AG04449 (cell line): ENCODE data around the gene TBCK.

Source experiments
- CTCF ChIA-PET: fragments of 350-600 bp; formaldehyde crosslinking; extraction: SDS; loops from one replicate; lab custom pipeline; 2021; ENCODE audit warnings: antibody characterized with exemption; lab: Yijun Ruan, JAX
- POLR2A ChIA-PET: fragments of 400-600, 350-600 bp; formaldehyde crosslinking; extraction: SDS; loops from one replicate; lab custom pipeline; 2020; ENCODE audit warnings: antibody characterized with exemption, inconsistent platforms; lab: Yijun Ruan, JAX
- DNase-seq: peaks from one replicate; pipeline ENCODE4 v3.0.0-alpha.2; 2010; ENCODE audit warnings: low read depth, low spot score
- H3K4me3 ChIP-seq: 2 replicates; pipeline ENCODE4 v1.5.1; 2011; ENCODE audit warnings: low read depth, mild to moderate bottlenecking, control low read depth, low read length
- TF ChIP-seq, protein P1 (sequence below): IDR thresholded peaks from one replicate; pipeline ENCODE4 v1.5.1; 2011; ENCODE audit warnings: mild to moderate bottlenecking, moderate library complexity, low read length, control low read depth, inconsistent platforms; ENCODE audit not compliant: insufficient read depth; ENCODE audit errors: missing control alignments

The TBCK gene

DNA sequence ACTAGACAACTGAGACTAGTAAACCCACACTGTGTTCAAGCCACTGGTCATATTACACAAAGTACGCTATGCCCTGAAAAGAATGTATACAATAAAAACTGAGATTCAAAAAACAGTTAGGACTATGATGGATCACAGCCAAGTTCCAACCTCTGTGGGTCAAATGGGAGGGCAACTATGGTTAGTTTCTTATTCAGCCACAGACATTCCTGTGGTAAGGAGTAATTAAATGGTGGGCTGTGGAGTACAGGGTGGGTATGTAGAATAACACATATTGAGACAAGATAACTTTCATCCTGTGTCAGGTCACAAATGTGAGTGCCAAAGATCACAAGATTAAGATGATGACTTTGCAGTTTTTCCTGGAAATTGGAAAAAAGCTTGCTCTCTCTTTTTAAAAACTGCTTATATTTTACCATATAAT lies 253.5 kb downstream of the TBCK start:
- peak; percentile 21 for DNase-seq
- TF ChIP-seq, protein P1, sequence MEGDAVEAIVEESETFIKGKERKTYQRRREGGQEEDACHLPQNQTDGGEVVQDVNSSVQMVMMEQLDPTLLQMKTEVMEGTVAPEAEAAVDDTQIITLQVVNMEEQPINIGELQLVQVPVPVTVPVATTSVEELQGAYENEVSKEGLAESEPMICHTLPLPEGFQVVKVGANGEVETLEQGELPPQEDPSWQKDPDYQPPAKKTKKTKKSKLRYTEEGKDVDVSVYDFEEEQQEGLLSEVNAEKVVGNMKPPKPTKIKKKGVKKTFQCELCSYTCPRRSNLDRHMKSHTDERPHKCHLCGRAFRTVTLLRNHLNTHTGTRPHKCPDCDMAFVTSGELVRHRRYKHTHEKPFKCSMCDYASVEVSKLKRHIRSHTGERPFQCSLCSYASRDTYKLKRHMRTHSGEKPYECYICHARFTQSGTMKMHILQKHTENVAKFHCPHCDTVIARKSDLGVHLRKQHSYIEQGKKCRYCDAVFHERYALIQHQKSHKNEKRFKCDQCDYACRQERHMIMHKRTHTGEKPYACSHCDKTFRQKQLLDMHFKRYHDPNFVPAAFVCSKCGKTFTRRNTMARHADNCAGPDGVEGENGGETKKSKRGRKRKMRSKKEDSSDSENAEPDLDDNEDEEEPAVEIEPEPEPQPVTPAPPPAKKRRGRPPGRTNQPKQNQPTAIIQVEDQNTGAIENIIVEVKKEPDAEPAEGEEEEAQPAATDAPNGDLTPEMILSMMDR = no peak
- H3K4me3 ChIP-seq = no peak overlapping the region
- ChIA-PET CTCF (no interaction called here), POLR2A (no interaction called here)

DNA sequence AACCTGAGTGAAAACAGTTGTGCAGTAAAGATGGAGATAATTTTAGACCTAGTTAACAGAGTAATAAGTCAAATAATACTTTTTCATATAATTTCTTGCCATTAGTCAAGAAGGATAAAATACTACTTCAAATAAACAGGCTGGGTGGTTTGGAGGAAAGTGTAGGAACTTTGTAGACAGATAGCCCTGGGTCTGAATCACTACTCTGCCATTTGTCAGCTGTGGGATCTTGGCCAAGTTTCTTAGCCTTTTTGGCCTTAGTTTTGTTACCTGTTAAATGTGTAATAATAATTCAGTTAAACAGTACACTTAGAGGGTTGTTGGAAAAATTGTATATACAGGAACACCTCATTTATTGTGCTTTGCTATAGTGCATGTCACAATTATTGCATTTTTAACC lies 257.1 kb downstream of the TBCK start:
- H3K4me3 ChIP-seq = no peak overlapping the region
- TF ChIP-seq, protein P1 = no peak
- DNase-seq = no peak
- ChIA-PET CTCF (no interaction called here), POLR2A (no interaction called here)

DNA sequence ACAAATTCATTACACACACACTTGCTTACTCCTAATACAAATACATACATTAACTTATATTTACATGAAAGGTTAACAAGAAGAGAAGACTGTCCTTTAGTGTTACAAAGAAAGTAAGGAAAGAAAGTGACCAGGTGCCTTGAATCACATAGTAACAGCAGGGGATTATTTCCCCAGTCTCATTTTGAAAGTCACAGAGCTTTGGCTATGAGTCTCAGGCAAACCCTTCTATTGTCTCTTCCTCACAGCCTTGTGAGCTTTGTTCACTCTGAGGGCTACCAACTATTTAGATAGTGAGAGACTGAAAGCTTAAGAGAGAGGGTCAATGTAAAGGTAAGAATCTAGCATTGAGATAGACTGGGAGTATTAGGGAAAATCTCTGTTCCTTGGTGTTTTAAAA lies 259.1 kb downstream of the TBCK start:
- no peak overlapping the region for H3K4me3 ChIP-seq
- POLR2A ChIA-PET = no interaction called here
- DNase-seq = no peak
- CTCF ChIA-PET = no interaction called here
- TF ChIP-seq, protein P1 = no peak

DNA sequence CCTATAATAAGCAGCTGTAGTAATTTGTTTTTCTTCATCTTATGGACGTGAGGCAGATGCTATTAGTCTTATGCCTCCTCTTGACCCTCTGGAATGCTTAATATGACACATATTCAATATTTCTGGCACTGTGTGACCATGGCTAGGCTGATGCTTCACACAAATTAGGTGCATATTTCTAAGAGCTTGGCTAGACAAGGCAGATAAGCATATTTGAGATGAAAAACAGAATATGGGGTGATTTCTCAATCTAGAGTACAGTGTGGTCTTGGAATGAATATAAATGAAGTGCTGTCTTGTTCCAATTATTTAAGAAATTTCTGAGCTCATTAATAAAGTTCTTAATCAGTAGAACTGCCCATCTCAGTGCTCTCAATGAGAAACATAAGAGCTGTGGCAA lies 264.5 kb downstream of the TBCK start:
- CTCF ChIA-PET = no interaction called here
- H3K4me3 ChIP-seq = no peak overlapping the region
- POLR2A ChIA-PET = no interaction called here
- TF ChIP-seq, protein P1 = no peak
- no peak for DNase-seq

DNA sequence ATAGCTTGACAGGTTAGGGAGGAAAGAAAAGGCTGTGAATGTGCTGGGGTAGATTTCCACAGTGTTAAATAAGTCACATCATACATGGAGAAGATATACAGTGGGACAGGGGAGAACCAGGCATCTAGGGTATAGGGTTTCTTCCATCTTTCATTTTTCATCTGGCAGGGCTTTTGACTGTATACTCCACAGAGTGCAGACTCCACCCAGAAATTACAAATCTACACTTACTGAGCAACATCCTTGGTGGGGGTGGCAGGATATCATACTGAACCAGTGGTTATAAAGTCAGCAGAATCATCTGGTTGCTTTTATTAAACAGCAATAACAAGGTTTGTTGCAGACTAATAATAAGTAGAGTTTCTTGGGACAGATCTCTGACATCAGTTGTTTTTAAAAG lies 266.5 kb downstream of the TBCK start:
- TF ChIP-seq, protein P1 = no peak
- CTCF ChIA-PET = no interaction called here
- no peak for DNase-seq
- no peak overlapping the region for H3K4me3 ChIP-seq
- POLR2A ChIA-PET = no interaction called here

DNA sequence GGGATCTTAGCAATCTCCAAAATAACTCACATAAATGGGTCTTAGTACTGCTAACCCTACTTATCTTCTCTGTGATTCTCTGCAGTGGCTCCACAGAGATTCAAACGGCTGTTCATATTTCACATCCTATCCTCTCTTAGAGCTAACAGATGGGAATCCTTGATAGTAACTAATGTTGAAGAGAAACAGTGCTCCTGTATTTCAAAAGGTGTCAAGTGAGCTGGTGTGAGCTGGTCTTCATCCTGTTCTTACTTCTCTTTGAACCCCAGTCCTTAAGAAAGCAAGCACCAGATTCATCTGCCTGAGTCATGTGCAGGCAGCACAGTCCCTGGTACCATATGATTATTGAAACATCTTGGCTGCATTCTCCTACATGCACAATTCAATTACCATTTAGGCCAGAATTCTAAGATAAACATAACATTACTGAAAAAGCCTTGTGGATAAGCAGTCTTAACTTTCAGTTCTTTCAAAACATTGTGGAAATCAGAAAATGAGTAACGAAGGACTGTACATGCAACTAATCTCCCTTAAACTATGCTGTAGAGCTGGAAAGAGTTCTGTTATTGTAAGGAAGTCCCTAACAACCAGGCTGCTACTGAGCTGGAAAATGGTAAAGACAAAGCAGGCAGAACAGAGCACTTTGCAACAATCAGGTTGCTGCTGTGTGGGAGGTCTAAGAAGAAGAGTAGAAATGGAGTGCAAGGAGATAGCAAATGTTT lies 267.6 kb downstream of the TBCK start:
- no peak for DNase-seq
- TF ChIP-seq, protein P1 = no peak
- CTCF ChIA-PET = no interaction called here
- H3K4me3 ChIP-seq = no peak overlapping the region
- POLR2A ChIA-PET = no interaction called here
